OCI-M2 (cell line): Measurements from ENCODE around the gene SQSTM1.

Experiments
- DNase-seq: peaks from one replicate; lab custom pipeline; 2025; ENCODE audit not compliant: unreplicated experiment; lab: John Stamatoyannopoulos, UW

SQSTM1 gene

DNA sequence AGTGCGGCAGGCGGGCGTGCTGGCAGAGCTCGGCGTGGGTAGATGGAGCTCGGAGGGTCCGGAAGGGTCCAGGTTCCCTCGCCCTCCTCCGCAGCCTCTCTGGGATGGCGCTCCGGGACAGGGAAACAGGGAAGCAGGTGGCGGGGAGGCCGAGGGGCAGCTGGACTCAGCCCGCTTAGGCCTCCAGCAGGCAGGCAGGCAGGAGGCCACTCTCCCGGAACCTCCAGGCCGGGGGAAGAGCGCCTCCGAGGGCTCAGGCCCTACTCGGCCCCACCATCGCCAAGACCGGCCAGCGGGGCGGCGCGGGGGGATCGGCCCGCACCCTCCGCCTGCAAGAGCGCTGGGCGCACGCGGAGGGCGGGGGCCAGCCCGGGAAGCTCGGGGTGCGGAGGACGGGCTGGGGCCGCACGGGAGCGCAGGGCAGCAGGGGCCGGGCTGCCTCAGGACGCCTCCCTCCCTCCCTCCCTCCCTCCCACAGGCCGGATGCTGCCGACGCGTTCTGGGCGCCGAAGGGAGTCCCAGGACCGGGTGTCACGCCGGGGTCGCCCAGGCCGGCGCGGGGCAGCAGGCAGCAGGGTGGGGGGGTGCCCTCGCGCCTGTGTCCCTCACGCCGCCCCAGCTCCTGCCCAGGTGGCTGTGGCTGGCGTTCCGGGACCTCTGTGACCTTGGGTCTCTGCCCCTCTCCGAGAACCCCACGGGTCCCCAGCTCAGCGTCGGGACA is 15.0 kb upstream of the SQSTM1 start:
- DNase-seq = no peak

DNA sequence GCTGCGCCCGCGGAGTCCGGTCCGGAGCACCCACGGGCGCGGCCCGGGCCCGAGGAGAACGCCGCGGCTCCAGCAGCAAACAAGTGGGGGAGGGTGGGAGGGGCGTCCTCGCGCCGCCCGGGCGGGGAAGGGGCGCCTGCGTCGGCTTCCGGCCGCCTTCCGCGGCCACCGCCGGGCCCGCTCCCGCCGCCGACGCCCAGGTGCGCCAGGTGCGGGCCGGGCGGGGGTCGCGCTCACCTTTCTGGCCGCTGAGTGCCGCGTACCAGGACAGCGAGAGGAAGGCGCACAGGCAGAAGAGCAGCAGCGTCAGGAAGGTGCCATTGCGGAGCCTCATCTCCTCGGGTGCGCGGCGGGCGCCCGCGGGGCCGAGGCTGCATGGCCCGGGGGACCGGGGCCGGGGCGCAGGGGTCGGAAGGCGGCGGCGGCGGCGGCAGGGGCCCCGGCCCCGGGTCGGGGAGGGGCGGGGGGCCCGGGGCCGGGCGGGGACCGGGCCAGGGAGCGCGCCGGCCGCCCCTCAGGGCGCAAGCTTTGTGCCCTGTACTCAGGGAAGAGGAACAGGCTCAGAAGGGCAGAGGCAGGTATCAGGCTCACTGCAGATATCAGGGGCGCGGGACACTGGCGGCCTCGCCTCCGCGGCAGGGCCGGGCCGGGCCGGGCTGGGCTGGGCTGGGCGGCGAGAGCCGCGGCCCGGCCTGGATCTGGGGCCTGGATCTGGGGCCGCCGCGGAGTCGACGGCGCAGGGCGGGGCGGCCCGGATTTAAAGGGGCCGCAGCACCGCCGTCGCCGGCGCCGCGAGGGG is 14.3 kb upstream of the SQSTM1 start, which contains the start of gene MGAT4B:
TSS of gene MGAT4B (minus strand) at position 617 of the 799 bp plus-strand sequence. CDS start at position 334, 283 bp downstream.
- DNase-seq = no peak

- no peak for DNase-seq
These were observed 8.4 kb upstream of the SQSTM1 start for GRCh38 chr5:179812135-179812825.

DNA sequence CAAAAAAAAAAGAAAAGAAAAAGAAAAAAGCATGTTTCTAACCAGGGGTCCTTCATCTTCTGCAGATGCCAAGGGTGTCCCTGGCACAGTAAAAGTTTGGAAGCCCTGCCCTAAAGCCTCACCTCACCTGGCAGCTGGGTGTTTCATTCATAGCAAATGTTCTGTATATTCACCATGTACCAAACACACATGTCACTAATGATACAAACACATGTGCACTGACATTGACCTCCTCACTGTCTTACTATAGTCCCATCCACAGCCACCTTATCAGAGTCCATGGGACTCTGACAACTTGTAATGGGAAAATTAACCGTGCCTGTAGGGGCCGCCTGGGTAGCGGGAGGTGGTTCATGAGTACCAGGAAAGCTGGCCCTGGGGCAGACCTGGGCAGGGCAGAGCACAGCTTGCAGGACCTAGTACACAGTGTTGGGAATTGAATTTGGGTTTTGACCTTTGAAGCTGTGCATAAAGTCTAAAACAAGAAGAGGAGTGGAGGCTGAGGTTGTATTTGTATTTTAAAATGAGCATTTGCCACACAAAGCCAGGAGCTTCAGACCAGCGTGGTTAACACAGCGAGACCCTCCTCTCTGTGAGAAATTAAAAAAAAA is 7.6 kb upstream of the SQSTM1 start:
- DNase-seq = no peak

GRCh38 chr5:179814090-179814489 is 6.6 kb upstream of the SQSTM1 start:
- DNase-seq = no peak

- DNase-seq = no peak
These were observed 5.0 kb upstream of the SQSTM1 start for GRCh38 chr5:179815491-179816249.

- no peak for DNase-seq
These were observed 4.3 kb upstream of the SQSTM1 start for GRCh38 chr5:179816401-179816795.

GRCh38 chr5:179816796-179817469 is 3.8 kb upstream of the SQSTM1 start:
- DNase-seq = no peak

- DNase-seq = no peak
These were observed 3.2 kb upstream of the SQSTM1 start for GRCh38 chr5:179817470-179817840.

DNA sequence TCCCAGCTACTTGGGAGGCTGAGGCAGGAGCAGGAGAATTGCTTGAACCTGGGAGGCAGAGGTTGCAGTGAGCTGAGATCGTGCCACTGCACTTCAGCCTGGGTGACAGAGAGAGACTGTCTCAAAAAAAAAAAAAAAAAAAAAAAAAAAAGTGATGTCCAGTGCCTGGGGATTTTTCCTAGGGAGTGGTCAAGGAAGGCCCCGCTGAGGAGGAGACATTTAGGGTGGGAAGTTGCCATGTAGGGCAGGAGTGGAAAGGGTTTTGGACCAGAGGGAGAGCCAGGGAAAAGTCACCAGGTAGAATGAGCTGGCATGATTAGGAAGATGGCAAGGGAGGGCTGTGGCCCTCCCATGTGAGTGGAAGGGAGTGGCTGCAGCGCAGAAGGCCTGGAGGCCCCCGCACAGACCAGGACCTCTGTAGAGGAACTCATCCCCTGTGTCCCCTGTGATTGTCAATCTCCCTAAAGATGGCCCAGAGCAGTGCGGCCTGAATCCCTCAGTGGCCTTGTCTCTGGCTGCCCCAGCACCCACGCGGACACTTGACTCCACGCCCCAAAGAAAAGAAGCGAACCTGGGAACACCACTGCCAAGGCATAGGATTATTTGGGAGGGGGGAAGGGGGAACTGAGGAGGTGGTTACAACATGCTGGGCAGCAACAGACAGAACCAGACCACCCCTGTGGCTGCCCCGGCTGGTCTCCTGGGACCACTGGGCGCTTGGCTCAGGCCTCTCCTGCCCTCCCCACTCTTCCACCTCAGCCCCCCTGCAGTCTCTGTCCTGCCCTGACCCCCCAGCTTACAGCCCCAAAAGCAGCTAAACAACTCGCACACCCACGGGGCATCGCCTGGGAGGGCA is 2.6 kb upstream of the SQSTM1 start:
- DNase-seq = no peak

GRCh38 chr5:179818746-179819295 is 1.9 kb upstream of the SQSTM1 start:
- no peak for DNase-seq

DNA sequence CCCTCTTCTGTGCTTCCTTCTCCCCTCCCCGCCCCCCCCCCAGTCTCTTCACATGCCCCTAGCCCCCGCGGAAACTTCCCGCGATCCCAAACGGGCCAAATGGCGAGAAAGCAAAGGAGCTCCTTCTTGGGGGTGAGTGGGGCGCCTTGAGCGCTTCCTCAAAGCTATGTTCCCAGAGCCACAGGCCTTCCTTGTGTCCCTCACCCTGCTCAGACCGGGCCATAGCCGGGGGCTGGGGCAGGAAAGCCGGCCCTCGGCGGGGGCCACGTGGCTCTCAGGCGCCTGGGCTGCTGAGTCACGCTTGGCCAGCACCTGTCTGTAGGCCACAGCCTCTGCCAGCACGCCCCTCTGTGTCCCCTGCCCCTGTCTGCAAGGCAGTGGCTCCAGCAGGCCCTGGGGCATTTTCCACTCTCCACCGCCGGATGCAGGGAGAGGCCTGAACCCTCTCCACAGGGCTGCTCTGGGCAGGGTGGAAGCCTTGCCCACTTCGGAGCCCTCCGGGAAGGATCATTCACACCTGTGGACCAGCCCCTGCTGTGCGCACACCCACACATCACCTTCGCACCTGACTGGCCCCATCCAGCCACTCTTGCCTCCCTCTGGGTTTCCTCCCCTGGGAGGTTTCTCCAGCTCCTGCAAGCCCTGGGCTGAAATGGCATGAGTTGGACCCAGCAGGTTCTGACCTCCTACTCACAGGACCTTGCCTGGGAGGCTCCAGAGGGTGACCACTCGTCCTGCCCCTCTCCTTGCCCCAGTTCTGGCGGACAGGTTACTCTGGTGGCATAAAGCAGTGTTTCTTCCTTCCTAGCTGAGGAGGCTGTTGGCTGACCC is 1.2 kb upstream of the SQSTM1 start:
- DNase-seq = no peak

DNA sequence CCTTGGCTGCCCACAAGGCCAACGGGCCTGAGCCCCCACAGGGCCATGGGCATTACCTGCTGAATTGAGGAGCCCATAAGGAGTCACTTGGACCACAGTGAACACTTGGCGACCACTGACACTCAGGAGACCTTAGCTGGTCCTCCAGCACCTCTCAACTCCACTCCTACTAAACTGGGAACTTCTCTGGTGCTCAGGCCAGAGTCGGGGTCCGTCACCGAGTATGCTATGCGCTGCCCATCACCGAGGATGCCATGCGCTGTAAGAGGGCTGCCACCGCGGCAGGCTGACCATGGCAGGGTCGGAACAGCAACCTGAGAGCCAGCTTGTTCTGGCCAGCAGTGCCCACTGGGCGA is 600 bp upstream of the SQSTM1 start:
- no peak for DNase-seq

DNA sequence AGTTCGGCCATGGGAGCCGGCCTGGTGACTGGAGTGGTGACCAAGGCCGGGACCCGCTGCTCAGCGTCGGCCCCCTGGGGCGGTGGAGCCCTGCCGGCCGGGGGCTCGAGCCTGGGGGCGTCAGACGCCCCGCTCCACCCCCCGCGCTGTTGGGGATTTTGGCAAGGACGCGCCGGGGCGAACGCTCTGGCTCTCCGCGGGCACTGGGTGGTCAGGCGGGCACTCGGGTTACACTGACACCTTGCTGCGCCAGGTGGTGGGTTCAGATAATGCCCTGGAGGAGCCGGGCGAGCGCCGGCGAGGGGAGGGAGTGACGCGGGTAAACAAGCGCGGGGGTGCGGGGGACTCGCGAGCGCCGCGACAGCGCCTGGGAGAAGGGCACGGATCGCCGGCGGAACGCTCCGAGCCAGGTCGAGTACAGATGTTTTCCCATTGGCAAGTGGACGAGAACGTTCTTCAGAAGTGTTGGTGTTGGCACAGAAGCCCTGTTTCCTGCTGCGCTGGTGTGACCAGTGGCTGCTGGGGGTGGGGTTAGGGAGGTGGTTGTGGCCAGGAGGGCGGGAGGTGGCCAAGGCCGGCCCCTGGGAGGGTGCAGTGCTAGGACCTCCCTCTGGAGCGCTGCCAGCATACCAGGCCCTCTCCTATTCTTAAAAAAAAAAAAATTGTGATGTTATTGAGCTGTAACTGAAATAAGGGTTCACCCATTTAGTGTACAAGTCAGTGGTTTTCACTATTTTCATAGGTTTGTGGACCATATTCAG is 773 bp downstream of the SQSTM1 start:
- peak; percentile 19 for DNase-seq

DNA sequence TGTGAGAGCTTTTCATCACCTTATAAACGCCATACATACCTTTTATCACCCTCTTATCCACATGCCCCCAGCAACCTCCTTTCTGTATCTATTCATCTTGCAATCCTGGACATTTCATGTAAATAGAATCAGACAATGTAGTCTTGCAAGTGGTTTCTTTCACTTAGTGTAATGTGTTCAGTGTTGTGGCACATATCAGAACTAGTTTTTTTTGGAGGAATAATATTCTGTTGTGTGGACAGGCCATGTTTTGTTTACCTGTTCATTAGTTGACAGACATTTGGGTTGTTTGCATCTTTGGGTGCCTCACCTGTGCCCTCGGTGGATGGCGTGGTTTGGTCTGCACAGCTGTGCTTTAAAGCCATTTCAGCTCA is 1.3 kb downstream of the SQSTM1 start:
- DNase-seq = no peak

GRCh38 chr5:179822444-179822990 is 1.8 kb downstream of the SQSTM1 start:
- DNase-seq = no peak
